ENCODE data around the gene FAM229A.
"Not testable (repeated sequence)": the region's sequence is repeated elsewhere in the genome, so short reads cannot be mapped to it uniquely, and the experiment has no call there.

Gene FAM229A, protein sequence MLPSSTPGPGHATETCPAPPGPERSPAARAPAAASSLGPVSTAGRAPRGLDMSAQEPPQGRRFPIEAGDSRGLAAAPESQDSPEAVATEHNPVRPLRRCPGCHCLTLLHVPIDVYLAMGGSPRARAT

GRCh38 chr1:32362474-32363313 lies at the start of gene FAM229A, which contains the start of gene TSSK3:
Gene FAM229A, minus strand, starts transcription at chr1:32362485. Its CDS starts 394 bp downstream, at chr1:32362091.
Gene TSSK3, plus strand, starts transcription at chr1:32362539. Its CDS starts 163 bp downstream, at chr1:32362702.
- DNase-seq = no peak

GRCh38 chr1:32411261-32411660 lies 49.0 kb upstream of the FAM229A start:
- peak; percentile 32 to 79 for DNase-seq

DNA sequence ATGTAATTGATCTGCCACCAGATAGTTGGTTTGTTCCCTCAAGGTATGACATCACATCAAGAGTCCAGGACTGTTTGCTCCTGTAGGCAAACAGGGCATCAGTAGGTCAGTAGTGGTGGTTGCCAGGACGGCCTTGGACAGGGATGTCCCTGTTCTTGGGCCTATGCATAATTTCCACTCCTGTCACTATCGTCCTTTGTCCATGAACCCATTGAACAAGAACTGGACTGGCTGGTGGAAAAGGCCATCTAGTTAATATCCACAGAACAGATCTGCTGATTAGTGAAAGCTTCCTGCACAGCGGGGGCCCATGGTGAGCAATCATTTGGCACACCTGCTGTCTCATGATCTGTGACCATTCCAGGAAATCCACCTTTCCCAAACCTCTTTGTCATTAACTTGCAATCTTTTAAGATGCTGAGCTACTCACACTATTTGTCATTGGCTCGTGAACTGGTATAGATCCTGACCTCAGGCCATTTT lies 44.4 kb upstream of the FAM229A start:
- no peak for DNase-seq

- DNase-seq = no peak
These were observed 43.6 kb upstream of the FAM229A start for GRCh38 chr1:32405672-32406467.

- no peak for DNase-seq
These were observed 42.7 kb upstream of the FAM229A start for GRCh38 chr1:32404946-32405345.

DNA sequence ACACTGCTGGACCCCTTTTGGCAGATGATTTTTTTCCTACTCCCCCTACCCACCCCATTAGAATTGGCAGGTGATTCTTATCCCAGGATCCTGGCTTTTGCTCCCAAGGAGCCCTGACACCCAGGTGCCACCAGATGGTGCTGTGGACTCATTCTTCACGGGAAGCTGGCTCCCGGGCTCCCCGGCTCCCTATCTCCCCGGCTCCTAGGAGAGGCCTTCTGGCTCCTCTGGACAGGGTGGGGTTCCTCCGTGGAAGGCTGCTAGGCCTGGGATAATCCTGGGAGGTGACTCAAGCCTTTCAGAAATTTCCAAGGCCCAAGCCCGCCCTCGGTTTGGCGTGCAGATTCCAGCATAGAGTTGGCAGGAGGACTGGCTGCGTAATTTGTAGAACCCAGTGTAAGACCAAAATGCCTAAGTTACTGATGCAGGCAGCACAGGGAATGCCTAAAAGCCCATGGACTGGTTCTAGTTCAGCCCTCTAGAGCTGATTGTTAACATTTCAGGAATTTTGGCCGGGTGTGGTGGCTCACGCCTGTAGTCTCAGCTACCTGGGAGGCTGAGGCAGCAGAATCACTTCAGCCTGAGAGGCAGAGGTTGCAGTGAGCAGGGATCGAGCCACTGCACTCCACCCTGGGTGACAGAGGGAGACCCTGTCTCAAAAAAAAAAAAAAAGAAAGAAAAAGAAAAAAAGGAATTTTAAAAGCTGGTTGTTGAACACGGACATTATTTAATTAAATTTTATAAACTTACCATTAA lies 38.8 kb upstream of the FAM229A start:
- peak in 1 of 2 experiments; percentile 46 for DNase-seq

GRCh38 chr1:32399843-32400242 lies 37.6 kb upstream of the FAM229A start:
- DNase-seq = no peak

- DNase-seq = no peak
These were observed 36.1 kb upstream of the FAM229A start for GRCh38 chr1:32398401-32398800.

GRCh38 chr1:32396524-32396923 lies 34.2 kb upstream of the FAM229A start:
- DNase-seq = not testable (repeated sequence)

GRCh38 chr1:32394890-32395432 lies 32.7 kb upstream of the FAM229A start:
- no peak for DNase-seq

- DNase-seq = peak; percentile 99
These were observed 32.0 kb upstream of the FAM229A start, which contains the start of gene BSDC1 for GRCh38 chr1:32394141-32394889. Gene BSDC1, minus strand, starts transcription at chr1:32394441. Its CDS starts 27 bp downstream, at chr1:32394414.

DNA sequence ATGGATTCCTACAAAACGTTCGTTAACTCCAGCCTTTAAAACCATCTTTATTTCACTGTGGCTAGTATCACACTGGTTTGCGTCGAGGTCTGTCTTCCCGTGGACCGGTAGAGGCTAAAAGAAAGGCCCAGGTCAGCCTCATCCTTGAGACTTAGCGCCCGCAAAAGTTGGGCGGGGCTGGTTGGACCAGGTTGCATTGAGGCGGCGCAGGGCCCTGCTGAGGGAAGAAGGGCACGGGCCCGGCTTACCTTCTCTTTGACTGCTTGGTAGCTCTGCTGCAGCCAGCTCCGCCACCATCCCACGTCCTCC lies 31.5 kb upstream of the FAM229A start:
- no peak for DNase-seq

DNA sequence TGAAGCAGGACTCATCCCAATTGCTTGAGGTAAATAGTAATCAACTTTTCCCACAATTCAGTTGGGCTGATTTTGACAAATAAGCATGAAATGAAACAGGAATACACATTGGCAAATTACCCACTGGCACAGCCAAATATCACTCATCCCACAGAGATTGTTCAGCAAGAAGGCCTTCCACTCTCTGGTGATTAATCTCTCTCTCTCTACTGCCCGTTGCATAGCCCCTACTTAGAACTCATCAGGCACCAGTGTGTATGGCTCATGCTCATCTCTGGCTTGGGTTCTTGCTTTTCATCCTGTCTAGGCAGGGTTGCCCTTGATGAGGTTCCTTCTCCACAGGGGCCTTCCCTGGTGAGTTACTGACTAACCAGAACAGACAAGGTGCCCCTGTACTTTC lies 30.9 kb upstream of the FAM229A start:
- no peak for DNase-seq

DNA sequence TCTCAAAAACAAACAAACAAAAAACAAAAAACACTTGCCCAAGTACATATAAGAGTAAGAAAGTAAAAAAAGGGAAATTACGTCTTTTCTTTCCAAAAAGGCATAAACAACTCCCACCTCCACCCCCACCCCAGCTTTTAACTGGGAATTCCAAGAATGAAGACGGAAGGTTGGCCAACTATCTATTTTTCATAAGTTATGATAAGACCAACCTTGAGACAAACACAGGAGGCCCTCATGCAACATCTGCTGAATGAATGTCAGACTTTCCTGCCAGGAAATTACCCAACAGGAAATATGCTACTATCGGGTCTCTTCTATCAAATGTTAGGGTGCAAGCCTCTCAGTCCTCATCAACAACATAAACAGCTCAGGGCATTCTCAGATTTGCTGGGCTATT lies 30.0 kb upstream of the FAM229A start:
- DNase-seq = no peak

DNA sequence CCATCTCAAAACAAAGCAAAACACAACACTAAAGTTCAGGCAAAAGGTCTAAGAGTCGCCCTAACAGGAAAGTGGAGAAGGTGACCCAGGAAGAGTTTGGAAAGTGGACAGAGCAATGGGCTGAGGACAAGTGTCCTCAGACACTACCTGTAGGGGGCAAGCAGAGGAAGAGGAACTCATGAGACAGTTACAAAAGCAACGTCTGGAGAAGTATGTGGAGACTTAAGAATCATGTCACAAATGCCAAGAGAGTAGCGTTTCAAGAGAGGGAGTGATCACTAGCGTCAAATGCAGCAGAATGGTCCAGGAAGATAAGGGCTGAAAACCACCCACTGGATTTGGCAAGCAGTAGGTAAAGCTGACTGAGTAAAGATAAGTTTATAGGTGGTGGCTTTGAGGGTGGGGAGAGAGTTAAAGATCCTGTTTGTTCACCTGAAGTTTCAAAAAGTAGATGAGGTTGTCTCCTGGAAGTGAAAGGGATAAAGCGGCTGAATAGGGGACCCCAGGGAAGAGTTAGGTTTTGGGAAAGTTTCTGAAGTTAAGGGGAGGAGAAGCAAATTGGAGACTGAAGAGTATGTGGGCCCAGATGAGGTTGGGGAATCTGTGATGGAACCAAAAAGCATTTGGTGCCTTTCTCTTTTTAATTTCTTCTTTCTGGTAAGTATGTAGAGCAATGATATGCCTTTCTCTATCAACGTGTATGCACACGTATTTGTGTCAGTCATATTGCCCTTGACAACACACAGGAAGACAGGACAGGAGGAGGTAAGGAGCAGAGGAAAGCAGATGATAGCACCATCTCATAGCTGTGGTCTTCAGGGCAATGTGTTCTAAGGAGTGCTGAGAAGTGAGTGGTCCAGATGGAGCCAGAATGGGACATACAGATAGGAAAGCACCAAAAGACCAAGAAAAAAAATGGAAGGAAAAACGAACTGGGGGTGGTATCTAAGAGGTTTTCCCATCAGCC lies 28.9 kb upstream of the FAM229A start:
- DNase-seq = no peak

- DNase-seq = no peak
These were observed 26.4 kb upstream of the FAM229A start for GRCh38 chr1:32388641-32389040.

DNA sequence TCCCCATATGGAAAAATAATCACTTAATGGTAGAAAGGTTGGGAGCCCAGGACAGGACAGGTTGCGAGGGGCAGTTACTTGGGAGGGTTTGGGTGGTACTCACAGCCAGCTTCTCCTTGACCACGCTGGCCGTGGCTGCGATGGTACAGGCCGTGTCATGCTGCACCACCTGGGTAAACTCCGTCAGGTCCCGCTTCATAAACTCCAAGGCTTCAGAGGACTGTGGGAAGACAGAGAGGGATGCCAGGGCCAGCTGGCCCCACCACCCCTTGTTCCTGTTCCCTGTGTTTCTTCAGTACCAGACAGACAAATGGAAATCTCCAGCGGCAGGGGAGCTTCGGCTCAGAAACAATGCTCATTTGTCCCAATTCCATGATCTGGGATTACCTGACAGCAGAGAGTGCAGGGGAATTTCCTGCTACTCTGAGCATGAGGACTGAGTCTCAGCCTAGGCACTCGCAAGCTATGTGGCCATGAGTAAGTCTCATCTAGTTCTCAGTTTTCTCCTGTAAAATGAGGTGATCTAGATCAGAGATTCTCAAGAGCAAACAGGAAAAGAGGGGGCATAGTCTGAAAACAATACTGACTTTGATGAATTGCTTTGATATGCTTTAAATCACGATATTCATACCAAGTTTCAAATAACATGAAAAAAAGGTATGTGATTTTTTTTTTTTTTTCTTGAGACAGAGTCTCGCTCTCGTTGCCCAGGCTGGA lies 24.5 kb upstream of the FAM229A start:
- DNase-seq = no peak

GRCh38 chr1:32380057-32380456 lies 17.8 kb upstream of the FAM229A start:
- DNase-seq = no peak

GRCh38 chr1:32377541-32378220 lies 15.4 kb upstream of the FAM229A start:
- no peak for DNase-seq

Measured in cerebellar nuclear complex (tissue), 1 donor.